Vagina (tissue), 2 donors: ENCODE data around the gene SEPTIN8.

ENCODE experiments used
- CTCF ChIP-seq, 3 experiments: fragments of 450-650 bp in 2 of 3; fragments of 200-600 bp in 1 of 3; sonication (generic) in 1 of 3; IDR thresholded peaks; one replicate each; pipeline ENCODE4 v1.5.1; 2017 to 2019; ENCODE audit warnings: antibody characterized with exemption in 3 of 3, mild to moderate bottlenecking in 2 of 3, moderate library complexity in 2 of 3
- POLR2A ChIP-seq, 2 donors: fragments of 450-650 bp; IDR thresholded peaks; one replicate each; pipeline ENCODE4 v1.6.1; 2017; ENCODE audit warnings: antibody characterized with exemption in 2 of 2, mild to moderate bottlenecking in 2 of 2, moderate library complexity in 2 of 2

GRCh38 chr5:132752581-132753125 lies 24.4 kb downstream of the SEPTIN8 start:
- no peak for TF ChIP-seq CTCF (IDR thresholded peaks at IDR 0.05)
- TF ChIP-seq POLR2A (IDR thresholded peaks at IDR 0.05): no peak
